GM10248 (cell line): ENCODE data around the gene CRYBB1.

Experiments
- CTCF ChIA-PET: fragments of 300-600 bp; sonication (Branson Sonifier 250); formaldehyde crosslinking; extraction: SDS; loops from one replicate; lab custom pipeline; 2021; ENCODE audit warnings: antibody characterized with exemption; lab: Yijun Ruan, JAX
- POLR2A ChIA-PET: fragments of 350-650 bp; sonication (Branson Sonifier 250); formaldehyde crosslinking; extraction: SDS; loops from one replicate; lab custom pipeline; 2020; ENCODE audit warnings: antibody characterized with exemption; lab: Yijun Ruan, JAX
- DNase-seq: peaks from one replicate; pipeline ENCODE4 v3.0.0; 2012; ENCODE audit errors: extremely low spot score
- CTCF ChIP-seq: IDR thresholded peaks from 2 replicates; pipeline ENCODE4 v1.5.1; 2012; ENCODE audit warnings: mild to moderate bottlenecking, low read depth; ENCODE audit errors: extremely low read depth, missing control alignments, control extremely low read depth

CRYBB1 gene

DNA sequence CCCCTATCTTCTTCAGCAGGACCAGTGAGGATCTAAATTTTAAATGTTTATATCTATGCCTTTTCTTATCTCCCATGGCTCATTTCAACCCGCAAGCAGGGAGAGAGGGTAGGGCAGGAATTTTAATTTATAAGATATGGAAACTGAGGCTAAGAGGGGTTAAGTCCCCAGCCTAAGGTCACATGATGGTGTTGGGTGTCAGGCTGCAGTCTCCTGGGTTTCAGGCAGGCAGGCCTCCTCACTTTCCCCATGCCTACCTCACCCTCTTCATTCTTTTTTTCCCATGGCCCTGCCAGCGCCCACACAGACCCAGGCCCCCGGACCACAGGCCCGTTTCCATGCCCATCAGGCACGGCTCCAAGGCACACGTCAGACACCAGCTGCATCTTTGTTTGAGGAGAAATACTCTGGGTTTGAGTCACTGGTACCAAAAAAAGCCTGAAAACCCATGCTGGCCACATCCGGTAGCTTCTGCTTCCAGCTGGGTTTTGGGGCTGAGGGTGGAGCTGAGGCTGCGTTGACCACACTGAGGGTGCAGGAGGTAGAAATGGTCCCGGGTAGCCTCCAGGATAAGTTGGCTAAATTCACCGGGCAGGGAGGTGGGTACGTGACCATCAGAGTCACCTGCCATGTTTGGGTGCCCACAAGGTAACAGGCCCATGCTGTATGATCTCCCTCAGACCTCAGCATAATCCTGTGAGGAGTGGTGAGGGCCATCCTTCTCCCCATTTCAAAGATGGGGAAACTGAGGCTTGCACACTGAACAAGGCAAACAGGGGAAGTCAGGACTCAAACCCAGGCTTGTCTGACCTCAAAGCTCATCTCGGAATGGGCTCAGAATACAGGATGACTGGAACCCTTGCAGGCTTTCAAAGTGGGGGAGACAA, 7.5 kb downstream of the CRYBB1 start:
- TF ChIP-seq CTCF = no peak
- ChIA-PET CTCF (interaction anchor here (1.2 to 1.8 kb wide), 2 partner anchors 16 to 21 kb away, joined by 3 to 6 read pairs; no protein-coding TSS in a partner anchor), POLR2A (interaction anchor here (0.7 kb wide), 1 partner anchor 127 kb away, joined by 3 read pairs; the partner anchor contains the start of genes HPS4 and SRRD)
- DNase-seq = peak; percentile 85

- TF ChIP-seq CTCF = no peak
- CTCF ChIA-PET = interaction anchor here (0.7 kb wide), 1 partner anchor 15 kb away, joined by 4 read pairs; no protein-coding TSS in a partner anchor
- POLR2A ChIA-PET = no interaction called here
Observed at GRCh38 chr22:26609287-26609686, 8.5 kb downstream of the CRYBB1 start.

DNA sequence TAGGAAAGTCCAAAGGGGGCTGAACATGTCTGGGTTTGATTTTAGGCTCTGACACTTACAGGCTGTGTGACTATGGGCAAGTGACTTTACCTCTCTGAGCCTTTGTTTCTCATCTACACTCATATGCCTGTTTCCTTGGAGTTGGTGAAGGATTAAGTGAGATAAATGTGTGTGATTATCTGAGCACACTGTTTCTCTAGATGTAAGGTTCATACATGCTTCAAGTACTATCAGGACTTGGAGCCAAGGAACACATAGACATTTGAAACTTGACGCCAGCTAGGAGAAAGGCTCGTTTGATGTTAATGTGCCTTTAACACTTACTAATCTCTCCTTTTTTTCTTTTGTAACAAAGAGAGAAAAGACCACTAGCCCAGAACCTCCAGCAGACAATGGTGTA, 9.7 kb downstream of the CRYBB1 start:
- ChIA-PET POLR2A (no interaction called here), CTCF (interaction anchor here (1.2 kb wide), 1 partner anchor 13 kb away, joined by 3 read pairs; no protein-coding TSS in a partner anchor)
- no peak for TF ChIP-seq CTCF
- DNase-seq = no peak

More at GRCh38 chr22:26609287-26609686, 8.5 kb downstream of the CRYBB1 start:
- DNase-seq = no peak

DNA sequence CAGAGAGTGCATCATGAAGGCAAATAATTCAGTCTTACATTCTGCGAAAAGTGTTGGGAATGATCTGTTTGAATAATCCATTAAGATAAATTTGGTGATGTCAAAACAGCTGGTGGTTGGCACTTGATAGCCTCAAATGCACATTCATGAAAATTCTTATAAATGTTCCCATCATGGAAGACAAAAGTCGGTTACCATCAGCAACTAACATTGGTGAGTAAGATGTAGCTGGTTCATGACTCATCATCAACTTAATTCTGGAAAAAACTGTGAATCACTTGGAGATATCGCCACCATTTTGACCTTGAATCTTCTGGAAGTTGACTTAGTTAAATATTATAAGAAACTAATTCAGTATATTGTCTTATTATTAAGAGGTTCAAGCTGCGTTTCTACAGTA, 11.2 kb downstream of the CRYBB1 start:
- no peak for TF ChIP-seq CTCF
- ChIA-PET POLR2A (no interaction called here), CTCF (no interaction called here)
- DNase-seq = no peak

GRCh38 chr22:26604368-26604767, 13.5 kb downstream of the CRYBB1 start:
- DNase-seq = no peak
- POLR2A ChIA-PET = no interaction called here
- CTCF ChIA-PET = no interaction called here
- no peak for TF ChIP-seq CTCF

GRCh38 chr22:26602127-26602526, 15.7 kb downstream of the CRYBB1 start:
- no peak for TF ChIP-seq CTCF
- no peak for DNase-seq
- ChIA-PET CTCF (no interaction called here), POLR2A (no interaction called here)
